ENCODE measurements around the gene IRGQ.

GRCh38 chr19:43609872-43610271 lies 13.9 kb upstream of the IRGQ start:
- TF ChIP-seq POLR2AphosphoS5 (IDR thresholded peaks at IDR 0.05; ENCODE audit: low read depth) = no peak
- no peak for TF ChIP-seq CTCF (conservative IDR thresholded peaks at IDR 0.05; ENCODE audit: low read depth in 2 of 2)
- no peak for TF ChIP-seq REST (IDR thresholded peaks at IDR 0.05; ENCODE audit: unreplicated experiment)
- TF ChIP-seq EZH2 (IDR thresholded peaks at IDR 0.05; ENCODE audit: low read depth, unreplicated experiment) = no peak
- no peak for TF ChIP-seq EZH2phosphoT487 (IDR thresholded peaks at IDR 0.05; ENCODE audit: unreplicated experiment)
- no peak for TF ChIP-seq CREB1 (CRISPR knock-in tag; IDR thresholded peaks at IDR 0.05; ENCODE audit: low read depth)
